GM12874 (cell line): Measurements from ENCODE around the gene RNF7.

Experiments
- CTCF ChIP-seq: IDR thresholded peaks from 2 replicates; pipeline ENCODE4 v1.5.1; 2011; ENCODE audit warnings: low read depth, mild to moderate bottlenecking, control low read depth, low read length, moderate library complexity; ENCODE audit not compliant: insufficient read depth

RNF7 gene

GRCh38 chr3:141784531-141784930 is 46.4 kb downstream of the RNF7 start:
- no peak for TF ChIP-seq CTCF

- no peak for TF ChIP-seq CTCF
These were observed 50.1 kb downstream of the RNF7 start for GRCh38 chr3:141788149-141788548.

- no peak for TF ChIP-seq CTCF
These were observed 51.2 kb downstream of the RNF7 start for GRCh38 chr3:141789281-141789680.

GRCh38 chr3:141790171-141790570 is 52.1 kb downstream of the RNF7 start:
- TF ChIP-seq CTCF, result no peak

- TF ChIP-seq CTCF, result no peak
These were observed 54.4 kb downstream of the RNF7 start for GRCh38 chr3:141792495-141792894.

GRCh38 chr3:141793476-141794260 is 55.6 kb downstream of the RNF7 start:
- no peak for TF ChIP-seq CTCF

- no peak for TF ChIP-seq CTCF
These were observed 57.2 kb downstream of the RNF7 start for GRCh38 chr3:141795276-141795675.
